NB4 (cell line): ENCODE results near the gene ZNF543.

Experiments used
- POLR2A ChIP-seq: IDR thresholded peaks from 2 replicates; pipeline ENCODE4 v1.6.1; 2011; ENCODE audit warnings: mild to moderate bottlenecking; ENCODE audit not compliant: insufficient read length; ENCODE audit errors: extremely low read depth
- TF ChIP-seq, protein P1 (sequence below): IDR thresholded peaks from one replicate; pipeline ENCODE4 v1.5.1; 2012; ENCODE audit warnings: low read depth, low read length
- TF ChIP-seq, protein P2 (sequence below): IDR thresholded peaks from 2 replicates; pipeline ENCODE4 v1.6.1; 2011; ENCODE audit warnings: low read depth, low read length

DNA sequence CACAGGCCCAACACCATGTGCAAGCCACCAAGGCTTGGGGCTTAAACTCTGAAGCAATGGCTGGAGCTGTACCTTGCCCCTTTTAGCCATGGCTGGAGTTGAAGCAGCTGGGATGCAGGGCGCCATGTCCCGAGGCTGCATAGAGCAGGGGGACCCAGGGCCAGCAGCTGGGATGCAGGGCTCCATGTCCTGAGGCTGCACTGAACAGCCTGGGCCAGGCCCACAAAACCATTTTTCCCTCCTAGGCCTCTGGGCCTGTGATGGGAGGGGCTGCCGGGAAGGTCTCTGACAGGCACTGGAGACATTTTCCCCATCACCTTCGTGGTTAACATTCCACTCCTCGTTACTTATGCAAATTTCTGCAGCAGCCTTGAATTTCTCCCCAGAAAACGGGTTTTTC lies 53.9 kb downstream of the ZNF543 start:
- TF ChIP-seq, protein P1, sequence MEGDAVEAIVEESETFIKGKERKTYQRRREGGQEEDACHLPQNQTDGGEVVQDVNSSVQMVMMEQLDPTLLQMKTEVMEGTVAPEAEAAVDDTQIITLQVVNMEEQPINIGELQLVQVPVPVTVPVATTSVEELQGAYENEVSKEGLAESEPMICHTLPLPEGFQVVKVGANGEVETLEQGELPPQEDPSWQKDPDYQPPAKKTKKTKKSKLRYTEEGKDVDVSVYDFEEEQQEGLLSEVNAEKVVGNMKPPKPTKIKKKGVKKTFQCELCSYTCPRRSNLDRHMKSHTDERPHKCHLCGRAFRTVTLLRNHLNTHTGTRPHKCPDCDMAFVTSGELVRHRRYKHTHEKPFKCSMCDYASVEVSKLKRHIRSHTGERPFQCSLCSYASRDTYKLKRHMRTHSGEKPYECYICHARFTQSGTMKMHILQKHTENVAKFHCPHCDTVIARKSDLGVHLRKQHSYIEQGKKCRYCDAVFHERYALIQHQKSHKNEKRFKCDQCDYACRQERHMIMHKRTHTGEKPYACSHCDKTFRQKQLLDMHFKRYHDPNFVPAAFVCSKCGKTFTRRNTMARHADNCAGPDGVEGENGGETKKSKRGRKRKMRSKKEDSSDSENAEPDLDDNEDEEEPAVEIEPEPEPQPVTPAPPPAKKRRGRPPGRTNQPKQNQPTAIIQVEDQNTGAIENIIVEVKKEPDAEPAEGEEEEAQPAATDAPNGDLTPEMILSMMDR = no peak
- TF ChIP-seq POLR2A = no peak
- TF ChIP-seq, protein P2, sequence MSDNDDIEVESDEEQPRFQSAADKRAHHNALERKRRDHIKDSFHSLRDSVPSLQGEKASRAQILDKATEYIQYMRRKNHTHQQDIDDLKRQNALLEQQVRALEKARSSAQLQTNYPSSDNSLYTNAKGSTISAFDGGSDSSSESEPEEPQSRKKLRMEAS = no peak
